H9 (cell line): ENCODE data around the gene LDLRAD4. TPM values are rescaled to one million over a fixed set of nuclear protein-coding genes. Genes with fewer than 3 reads are reported as not detected.

Experiments
- DNase-seq: peaks from one replicate; pipeline ENCODE4 v3.0.0-alpha.2; 2017
- H2AFZ ChIP-seq: one replicate; pipeline ENCODE4 v1.6.1; 2013; ENCODE audit warnings: mild to moderate bottlenecking, low read length, control low read depth, moderate library complexity
- H2AK5ac ChIP-seq: 2 replicates; pipeline ENCODE4 v1.6.1; 2013; ENCODE audit warnings: low read length, control low read depth, mixed read lengths; ENCODE audit not compliant: insufficient read length
- H2BK120ac ChIP-seq: one replicate; pipeline ENCODE4 v1.6.1; 2013; ENCODE audit warnings: low read depth, mild to moderate bottlenecking, low read length, control low read depth, inconsistent platforms; ENCODE audit not compliant: poor library complexity, severe bottlenecking
- H2BK12ac ChIP-seq: 2 replicates; pipeline ENCODE4 v1.6.1; 2013; ENCODE audit warnings: low read length, control low read depth, mixed read lengths, low read depth; ENCODE audit not compliant: insufficient read length
- H2BK15ac ChIP-seq: 2 replicates; pipeline ENCODE4 v1.6.1; 2013; ENCODE audit warnings: low read depth, low read length, control low read depth
- H2BK20ac ChIP-seq: one replicate; pipeline ENCODE4 v1.6.1; 2013; ENCODE audit warnings: low read depth, mild to moderate bottlenecking, low read length, control low read depth, inconsistent platforms; ENCODE audit not compliant: poor library complexity, severe bottlenecking
- H2BK5ac ChIP-seq: 2 replicates; pipeline ENCODE4 v1.6.1; 2013; ENCODE audit warnings: low read length, control low read depth, mixed read lengths; ENCODE audit not compliant: insufficient read length
- H3K14ac ChIP-seq: 2 replicates; pipeline ENCODE4 v1.6.1; 2013; ENCODE audit warnings: low read length, control low read depth; ENCODE audit not compliant: insufficient read depth
- H3K18ac ChIP-seq: 2 replicates; pipeline ENCODE4 v1.6.1; 2013; ENCODE audit warnings: low read depth, mild to moderate bottlenecking, mixed read lengths, low read length, control low read depth; ENCODE audit not compliant: insufficient read length
- H3K23ac ChIP-seq: 2 replicates; pipeline ENCODE4 v1.6.1; 2013; ENCODE audit warnings: low read length, control low read depth, mixed read lengths, low read depth; ENCODE audit not compliant: insufficient read length
- H3K23me2 ChIP-seq: 2 replicates; pipeline ENCODE4 v1.6.1; 2013; ENCODE audit warnings: low read depth, mild to moderate bottlenecking, mixed read lengths, low read length, control low read depth; ENCODE audit not compliant: insufficient read length, poor library complexity, severe bottlenecking
- H3K27ac ChIP-seq: 2 replicates; pipeline ENCODE4 v1.5.1; 2013; ENCODE audit warnings: low read length, control low read depth, mixed read lengths, low read depth; ENCODE audit not compliant: insufficient read length
- H3K27me3 ChIP-seq: 2 replicates; pipeline ENCODE4 v1.6.1; 2013; ENCODE audit warnings: low read length, control low read depth, inconsistent platforms; ENCODE audit not compliant: insufficient read depth
- H3K4ac ChIP-seq: 2 replicates; pipeline ENCODE4 v1.6.1; 2013; ENCODE audit warnings: low read depth, mild to moderate bottlenecking, control low read depth, inconsistent platforms, low read length, moderate library complexity
- H3K4me1 ChIP-seq: 2 replicates; pipeline ENCODE4 v1.6.1; 2013; ENCODE audit warnings: low read length, control low read depth, inconsistent platforms; ENCODE audit not compliant: insufficient read depth
- H3K4me2 ChIP-seq: 2 replicates; pipeline ENCODE4 v1.6.1; 2013; ENCODE audit warnings: low read length, control low read depth, mixed read lengths; ENCODE audit not compliant: insufficient read length, insufficient read depth
- H3K56ac ChIP-seq: 2 replicates; pipeline ENCODE4 v1.6.1; 2013; ENCODE audit warnings: low read depth, mild to moderate bottlenecking, mixed read lengths, low read length, control low read depth; ENCODE audit not compliant: insufficient read length
- H3K79me1 ChIP-seq: 2 replicates; pipeline ENCODE4 v1.6.1; 2013; ENCODE audit warnings: low read depth, mild to moderate bottlenecking, moderate library complexity, low read length, control low read depth, inconsistent platforms; ENCODE audit not compliant: insufficient read depth, poor library complexity, severe bottlenecking
- H3K79me2 ChIP-seq: 2 replicates; pipeline ENCODE4 v1.6.1; 2013; ENCODE audit warnings: low read length, control low read depth, inconsistent platforms; ENCODE audit not compliant: insufficient read depth
- H3K9ac ChIP-seq: 2 replicates; pipeline ENCODE4 v1.6.1; 2013; ENCODE audit warnings: low read length, control low read depth, mixed read lengths; ENCODE audit not compliant: insufficient read length; ENCODE audit errors: extremely low read depth
- H3K9me3 ChIP-seq: one replicate; pipeline ENCODE4 v1.6.1; 2013; ENCODE audit warnings: low read depth, low read length, inconsistent platforms; ENCODE audit not compliant: control insufficient read depth
- H3T11ph ChIP-seq: one replicate; pipeline ENCODE4 v1.6.1; 2013; ENCODE audit warnings: mild to moderate bottlenecking, low read length, control low read depth, inconsistent platforms
- H4K20me1 ChIP-seq: one replicate; pipeline ENCODE4 v1.6.1; 2013; ENCODE audit not compliant: control insufficient read depth, insufficient read length, insufficient read depth
- H4K5ac ChIP-seq: 2 replicates; pipeline ENCODE4 v1.6.1; 2013; ENCODE audit warnings: low read depth, mild to moderate bottlenecking, mixed read lengths, low read length, control low read depth; ENCODE audit not compliant: insufficient read length
- H4K8ac ChIP-seq: replicated peaks from 2 replicates; pipeline ENCODE4 v1.6.1; 2013; ENCODE audit warnings: low read length, control low read depth, mixed read lengths, low read depth; ENCODE audit not compliant: insufficient read length
- H4K91ac ChIP-seq: 2 replicates; pipeline ENCODE4 v1.6.1; 2013; ENCODE audit warnings: low read depth, mild to moderate bottlenecking, moderate library complexity, mixed read lengths, low read length, control low read depth; ENCODE audit not compliant: insufficient read length
- H3K27ac Mint-ChIP-seq, 3 experiments: 2 replicates in 2 of 3; 3 replicates in 1 of 3; pipeline ENCODE4 v1.8.0; 2020 to 2021; ENCODE audit warnings: mixed read lengths in 3 of 3, mild to moderate bottlenecking in 1 of 3, moderate library complexity in 1 of 3
- H3K27me3 Mint-ChIP-seq: 2 replicates; pipeline ENCODE4 v1.8.0; 2021; ENCODE audit warnings: low read depth, mild to moderate bottlenecking, moderate library complexity, mixed read lengths
- H3K36me3 Mint-ChIP-seq, 3 experiments: 2 replicates in 2 of 3; 3 replicates in 1 of 3; pipeline ENCODE4 v1.8.0; 2020 to 2021; ENCODE audit warnings: low read depth in 3 of 3, mixed read lengths in 3 of 3; ENCODE audit not compliant: insufficient read depth in 1 of 3
- H3K4me1 Mint-ChIP-seq, 2 experiments: 2 replicates each; pipeline ENCODE4 v1.8.0; 2020; ENCODE audit warnings: mixed read lengths in 2 of 2
- H3K4me3 Mint-ChIP-seq, 2 experiments: 2 replicates in 1 of 2; 3 replicates in 1 of 2; pipeline ENCODE4 v1.8.0; 2020 to 2021; ENCODE audit warnings: mild to moderate bottlenecking in 2 of 2, mixed read lengths in 2 of 2, moderate library complexity in 1 of 2
- H3K9me3 Mint-ChIP-seq, 2 experiments: 2 replicates in 1 of 2; 3 replicates in 1 of 2; pipeline ENCODE4 v1.8.0; 2020; ENCODE audit warnings: mild to moderate bottlenecking in 2 of 2, mixed read lengths in 2 of 2, moderate library complexity in 1 of 2
- WGBS: extraction: QIAGEN DNeasy Blood & Tissue Kit; methylation state at CpG from one replicate; pipeline ENCODE4 v1.1.7; 2013; ENCODE audit warnings: missing lambda C conversion rate, low lambda C conversion rate, mixed read lengths; ENCODE audit not compliant: insufficient read length; ENCODE audit errors: extremely low coverage; 5-methylcytosine and 5-hydroxymethylcytosine counted together
- total RNA-seq: library from RNA; stranded (reverse); gene quantifications from 2 replicates; pipeline ENCODE4 v1.2.1, GENCODE V29; 2021
- TF ChIP-seq, protein P1 (sequence below): fragments of 200-600 bp; sonication (generic); conservative IDR thresholded peaks from 3 replicates; pipeline ENCODE4 v1.8.0; 2021; ENCODE audit warnings: antibody characterized with exemption, mild to moderate bottlenecking

Gene LDLRAD4
- total RNA-seq, 1 experiment from 2014 or later, result 3.9 TPM

DNA sequence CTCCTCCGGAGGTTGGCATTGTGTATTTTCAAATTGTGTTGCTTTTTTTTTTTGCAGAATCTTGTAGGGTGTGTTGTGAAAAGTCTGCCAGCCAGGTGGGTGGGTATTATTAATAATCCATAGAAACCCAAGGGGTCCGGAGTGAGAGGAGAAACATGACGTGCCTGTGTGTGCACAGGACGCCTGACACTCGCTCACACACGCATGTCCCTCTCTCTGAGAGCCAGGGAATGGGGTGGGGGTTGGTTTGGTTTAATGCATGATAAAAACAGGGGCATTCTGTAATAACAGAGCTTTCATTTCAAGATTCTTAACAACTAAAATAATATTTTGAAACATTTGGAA, 283.0 kb downstream of the LDLRAD4 start:
- no peak overlapping the region for H3K27ac ChIP-seq
- Mint-ChIP-seq H3K9me3 (peaks cover 19 to 20% of the 10 kb centered on the region in 2 experiments), H3K4me1 (peaks cover 33 to 43% of the 10 kb centered on the region in 2 experiments), H3K27ac (peak overlapping the region in 1 of 3 experiments; percentile 46; a peak in 1 of 7 replicates), H3K4me3 (peak overlapping the region in 1 of 2 experiments; percentile 4; a peak in 1 of 5 replicates), H3K36me3 (peaks cover 16 to 20% (median 20%) of the 10 kb centered on the region in 3 experiments), H3K27me3 (peaks cover 43% of the 10 kb centered on the region)
- H3K79me1 ChIP-seq, result no peaks in the 10 kb centered on the region
- no peaks in the 10 kb centered on the region for H3K79me2 ChIP-seq
- H4K20me1 ChIP-seq, result no peaks in the 10 kb centered on the region
- no peak overlapping the region for H3K4ac ChIP-seq
- no peak overlapping the region for H3K18ac ChIP-seq
- H3K23ac ChIP-seq, result no peak overlapping the region
- H3K9me3 ChIP-seq, result peaks cover 7% of the 10 kb centered on the region
- no peaks in the 10 kb centered on the region for H3K27me3 ChIP-seq
- no peak overlapping the region for H3K4me2 ChIP-seq
- DNase-seq, result no peak
- no peak overlapping the region for H4K5ac ChIP-seq
- H3K4me1 ChIP-seq, result peaks cover 7% of the 10 kb centered on the region; the same call in 1 of the 2 replicates
- H2BK15ac ChIP-seq, result no peak overlapping the region
- no peak overlapping the region for H4K91ac ChIP-seq
- H2AK5ac ChIP-seq, result no peak overlapping the region
- H3K56ac ChIP-seq, result no peak overlapping the region
- H4K8ac ChIP-seq, result no peak overlapping the region
- H2BK120ac ChIP-seq, result no peak overlapping the region
- no peak overlapping the region for H3K14ac ChIP-seq
- no peak overlapping the region for H2BK12ac ChIP-seq
- H2AFZ ChIP-seq, result no peak overlapping the region
- H2BK5ac ChIP-seq, result no peak overlapping the region
- TF ChIP-seq, protein P1, sequence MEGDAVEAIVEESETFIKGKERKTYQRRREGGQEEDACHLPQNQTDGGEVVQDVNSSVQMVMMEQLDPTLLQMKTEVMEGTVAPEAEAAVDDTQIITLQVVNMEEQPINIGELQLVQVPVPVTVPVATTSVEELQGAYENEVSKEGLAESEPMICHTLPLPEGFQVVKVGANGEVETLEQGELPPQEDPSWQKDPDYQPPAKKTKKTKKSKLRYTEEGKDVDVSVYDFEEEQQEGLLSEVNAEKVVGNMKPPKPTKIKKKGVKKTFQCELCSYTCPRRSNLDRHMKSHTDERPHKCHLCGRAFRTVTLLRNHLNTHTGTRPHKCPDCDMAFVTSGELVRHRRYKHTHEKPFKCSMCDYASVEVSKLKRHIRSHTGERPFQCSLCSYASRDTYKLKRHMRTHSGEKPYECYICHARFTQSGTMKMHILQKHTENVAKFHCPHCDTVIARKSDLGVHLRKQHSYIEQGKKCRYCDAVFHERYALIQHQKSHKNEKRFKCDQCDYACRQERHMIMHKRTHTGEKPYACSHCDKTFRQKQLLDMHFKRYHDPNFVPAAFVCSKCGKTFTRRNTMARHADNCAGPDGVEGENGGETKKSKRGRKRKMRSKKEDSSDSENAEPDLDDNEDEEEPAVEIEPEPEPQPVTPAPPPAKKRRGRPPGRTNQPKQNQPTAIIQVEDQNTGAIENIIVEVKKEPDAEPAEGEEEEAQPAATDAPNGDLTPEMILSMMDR, result no peak
- no peak overlapping the region for H3K9ac ChIP-seq
- no peaks in the 10 kb centered on the region for H3K23me2 ChIP-seq
- no CpG with 5 or more reads among the region's 6 CpGs for whole genome bisulfite sequencing
- H2BK20ac ChIP-seq, result no peak overlapping the region
- H3T11ph ChIP-seq, result no peak overlapping the region
